Stomach (tissue), 9 donors: ENCODE results near the gene MYBPH. TPM values are rescaled to one million over a fixed set of nuclear protein-coding genes. Genes with fewer than 3 reads are reported as not detected.
A peak's percentile ranks its signal among the peaks of the same experiment; 100 is the strongest.

Experiments used
- DNase-seq, 2 donors: peaks; one replicate each; pipeline versions ENCODE4 v3.0.0 to v3.0.0-alpha.2; 2013 to 2019
- H3K27ac ChIP-seq, 5 donors: fragments of 200-600 bp in 4 of 5; sonication (generic) in 4 of 5; one replicate each; pipeline ENCODE4 v1.5.1; 2013 to 2019; ENCODE audit warnings: mild to moderate bottlenecking in 1 of 5, moderate library complexity in 1 of 5
- H3K27me3 ChIP-seq, 3 donors: fragments of 200-600 bp; sonication (generic); one replicate each; pipeline ENCODE4 v1.5.1; 2017 to 2019; ENCODE audit warnings: mixed run types in 1 of 3
- H3K36me3 ChIP-seq, 4 donors: fragments of 200-600 bp; sonication (generic); 1 replicate in 3 of 4; 2 replicates in 1 of 4; pipeline ENCODE4 v1.5.1; 2016 to 2019
- H3K4me1 ChIP-seq, 4 donors: fragments of 200-600 bp; sonication (generic); one replicate each; pipeline ENCODE4 v1.5.1; 2016 to 2019
- H3K4me3 ChIP-seq, 4 donors: fragments of 200-600 bp; sonication (generic) in 3 of 4; one replicate each; pipeline ENCODE4 v1.5.1; 2016 to 2019; ENCODE audit warnings: mild to moderate bottlenecking in 1 of 4
- H3K9me3 ChIP-seq, 4 donors: fragments of 200-600 bp; sonication (generic); one replicate each; pipeline ENCODE4 v1.5.1; 2016 to 2019
- EP300 ChIP-seq: sonication (generic); formaldehyde crosslinking; IDR thresholded peaks from one replicate; pipeline ENCODE4 v1.6.1; 2017; ENCODE audit warnings: antibody characterized with exemption
- POLR2A ChIP-seq, 4 donors: fragments of 450-650 bp; IDR thresholded peaks; one replicate each; pipeline ENCODE4 v1.6.1; 2016; ENCODE audit warnings: antibody characterized with exemption in 4 of 4, control low read depth in 2 of 4, mild to moderate bottlenecking in 1 of 4, moderate library complexity in 1 of 4
- POLR2AphosphoS5 ChIP-seq, 3 donors: sonication (generic); formaldehyde crosslinking; IDR thresholded peaks; one replicate each; pipeline ENCODE4 v1.6.1; 2016; ENCODE audit warnings: antibody characterized with exemption in 3 of 3
- WGBS, 5 donors: extraction: QIAGEN DNeasy Blood & Tissue Kit in 3 of 5; methylation state at CpG; one replicate each; pipeline versions ENCODE4 v1.1.5 to v1.1.7; 2013 to 2018; 5-methylcytosine and 5-hydroxymethylcytosine counted together
- intact Hi-C: fragments of 100-400 bp; cut with DNase I; formaldehyde crosslinking; loops from one replicate; pipeline ENCODE4 v1.15.1; 2023; ENCODE audit warnings: low total_unique reads
- polyA plus RNA-seq, 3 donors: library from polyadenylated mRNA; stranded (reverse); fragments of 200-250 nt; gene quantifications; one replicate each; pipeline ENCODE4 v1.2.3, GENCODE V29; 2013
- total RNA-seq, 5 donors: library from RNA; depleted of rRNA; stranded (reverse); fragments of >200 nt; gene quantifications; one replicate each; pipeline versions ENCODE4 v1.1.0 to v1.2.3, GENCODE V29; 2014 to 2016
- TF ChIP-seq, protein P1 (sequence below), 7 experiments: fragments of 450-650 bp in 4 of 7; fragments of 200-600 bp in 3 of 7; sonication (generic) in 3 of 7; IDR thresholded peaks; one replicate each; pipeline ENCODE4 v1.5.1; 2016 to 2019; ENCODE audit warnings: antibody characterized with exemption in 7 of 7, control low read depth in 2 of 7, mild to moderate bottlenecking in 1 of 7
- donor health status: healthy with polysubstance abuse.
- donor health status: Bipolar disorder and iron deficiency.
- donor health status: healthy.

The MYBPH gene
- total and polyA plus RNA-seq, 8 donors = 0.05 to 0.19 TPM; not detected in 6

GRCh38 chr1:203168991-203169390 lies 6.6 kb downstream of the MYBPH start:
- Histone ChIP-seq H3K9me3 (no peaks in the 10 kb centered on the region), H3K27me3 (no peaks in the 10 kb centered on the region), H3K4me1 (peaks cover 0 to 9% (median 0%) of the 10 kb centered on the region in 4 donors), H3K4me3 (no peak overlapping the region), H3K36me3 (no peaks in the 10 kb centered on the region), H3K27ac (no peak overlapping the region)
- DNase-seq = no peak
- TF ChIP-seq EP300 (no peak), POLR2AphosphoS5 (IDR thresholded peaks at IDR 0.05) (no peak), POLR2A (IDR thresholded peaks at IDR 0.05) (no peak)
- TF ChIP-seq, protein P1, sequence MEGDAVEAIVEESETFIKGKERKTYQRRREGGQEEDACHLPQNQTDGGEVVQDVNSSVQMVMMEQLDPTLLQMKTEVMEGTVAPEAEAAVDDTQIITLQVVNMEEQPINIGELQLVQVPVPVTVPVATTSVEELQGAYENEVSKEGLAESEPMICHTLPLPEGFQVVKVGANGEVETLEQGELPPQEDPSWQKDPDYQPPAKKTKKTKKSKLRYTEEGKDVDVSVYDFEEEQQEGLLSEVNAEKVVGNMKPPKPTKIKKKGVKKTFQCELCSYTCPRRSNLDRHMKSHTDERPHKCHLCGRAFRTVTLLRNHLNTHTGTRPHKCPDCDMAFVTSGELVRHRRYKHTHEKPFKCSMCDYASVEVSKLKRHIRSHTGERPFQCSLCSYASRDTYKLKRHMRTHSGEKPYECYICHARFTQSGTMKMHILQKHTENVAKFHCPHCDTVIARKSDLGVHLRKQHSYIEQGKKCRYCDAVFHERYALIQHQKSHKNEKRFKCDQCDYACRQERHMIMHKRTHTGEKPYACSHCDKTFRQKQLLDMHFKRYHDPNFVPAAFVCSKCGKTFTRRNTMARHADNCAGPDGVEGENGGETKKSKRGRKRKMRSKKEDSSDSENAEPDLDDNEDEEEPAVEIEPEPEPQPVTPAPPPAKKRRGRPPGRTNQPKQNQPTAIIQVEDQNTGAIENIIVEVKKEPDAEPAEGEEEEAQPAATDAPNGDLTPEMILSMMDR (IDR thresholded peaks at IDR 0.05) = no peak
- intact Hi-C loops = no loop called here
- 89 to 96% (median 93%) methylated on average over 9 of the region's 9 CpGs for WGBS, 5 donors

DNA sequence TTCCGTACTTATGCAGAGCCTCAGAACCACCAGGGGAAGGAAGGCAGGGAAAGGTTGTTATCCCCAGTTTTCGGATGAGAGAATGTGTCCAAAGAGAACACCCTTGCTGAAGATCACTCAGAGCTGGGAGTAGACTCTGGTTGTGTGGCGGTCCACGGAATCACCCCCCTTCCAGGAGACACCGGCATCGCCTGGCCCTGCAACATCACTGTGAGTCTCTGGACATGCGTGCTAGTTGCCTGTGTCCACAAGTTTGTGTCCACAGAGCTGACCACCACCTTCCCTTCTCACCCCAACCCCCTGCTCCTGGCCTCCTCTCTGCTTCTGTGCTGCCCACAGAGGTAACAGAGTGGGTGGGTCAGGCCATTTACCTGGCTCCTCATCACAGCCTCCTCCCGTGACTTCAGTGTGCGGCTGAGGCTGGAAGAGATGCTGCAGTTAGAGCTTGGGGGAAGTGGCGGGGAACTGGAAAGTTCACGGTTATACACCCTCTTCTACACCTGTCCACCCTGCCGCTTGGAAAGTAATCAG lies 7.3 kb downstream of the MYBPH start:
- Histone ChIP-seq H3K27ac (no peak overlapping the region), H3K4me3 (no peak overlapping the region), H3K36me3 (no peaks in the 10 kb centered on the region), H3K4me1 (peaks cover 0 to 9% (median 0%) of the 10 kb centered on the region in 4 donors), H3K27me3 (no peaks in the 10 kb centered on the region), H3K9me3 (no peaks in the 10 kb centered on the region)
- WGBS, 5 donors = 92 to 94% (median 93%) methylated on average over 12 of the region's 12 CpGs
- no peak for DNase-seq
- no peak for TF ChIP-seq POLR2AphosphoS5 (IDR thresholded peaks at IDR 0.05)
- intact Hi-C loops = no loop called here

DNA sequence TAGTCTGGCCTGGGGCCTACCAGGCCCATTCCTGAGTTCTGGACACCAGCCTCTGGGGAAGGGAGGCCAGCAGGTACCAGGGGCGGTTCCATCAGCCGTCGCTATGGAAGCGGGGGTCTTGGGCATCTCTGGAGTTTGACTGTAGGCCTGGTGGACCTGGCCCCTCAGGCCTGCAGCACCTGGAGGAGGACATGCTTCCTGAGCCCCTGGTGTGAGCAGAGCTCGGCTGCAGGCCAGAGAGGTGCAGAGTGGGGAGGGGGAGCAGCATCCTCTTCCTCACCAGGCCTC lies 7.8 kb downstream of the MYBPH start:
- no peak overlapping the region for H3K27ac ChIP-seq
- 85 to 99% (median 89%) methylated on average over 5 of the region's 5 CpGs for WGBS, 5 donors
- intact Hi-C loops = no loop called here
- no peaks in the 10 kb centered on the region for H3K36me3 ChIP-seq
- DNase-seq = no peak
- H3K9me3 ChIP-seq = no peaks in the 10 kb centered on the region
- no peaks in the 10 kb centered on the region for H3K27me3 ChIP-seq
- peaks cover 0 to 9% (median 0%) of the 10 kb centered on the region in 4 donors for H3K4me1 ChIP-seq
- TF ChIP-seq, protein P1 (IDR thresholded peaks at IDR 0.05) = no peak
- no peak for TF ChIP-seq POLR2AphosphoS5 (IDR thresholded peaks at IDR 0.05)
- TF ChIP-seq POLR2A (IDR thresholded peaks at IDR 0.05) = no peak
- no peak for TF ChIP-seq EP300
- H3K4me3 ChIP-seq = no peak overlapping the region

- 73 to 84% (median 76%) methylated on average over 21 to 23 of the region's 23 CpGs for WGBS, 5 donors
- DNase-seq = peak in 1 of 2 donors; percentile 44
- H3K27me3 ChIP-seq = peaks cover 0 to 5% (median 0%) of the 10 kb centered on the region in 3 donors
- no peaks in the 10 kb centered on the region for H3K9me3 ChIP-seq
- intact Hi-C loops = no loop called here
- peaks cover 0 to 9% (median 0%) of the 10 kb centered on the region in 4 donors for H3K4me1 ChIP-seq
- H3K4me3 ChIP-seq = no peak overlapping the region
- TF ChIP-seq POLR2AphosphoS5 (IDR thresholded peaks at IDR 0.05) (no peak), POLR2A (IDR thresholded peaks at IDR 0.05) (no peak), EP300 (no peak)
- TF ChIP-seq, protein P1 (IDR thresholded peaks at IDR 0.05) = no peak
- no peaks in the 10 kb centered on the region for H3K36me3 ChIP-seq
- H3K27ac ChIP-seq = no peak overlapping the region
These were observed 8.4 kb downstream of the MYBPH start for GRCh38 chr1:203167026-203167912.
